GM21529 (cell line): ENCODE results near the gene HRG.
"Not testable (repeated sequence)": the region's sequence is repeated elsewhere in the genome, so short reads cannot be mapped to it uniquely, and the experiment has no call there.

Experiments used
- ATAC-seq: cut with Tn5 transposase; IDR thresholded peaks from one replicate; pipeline ENCODE4 v1.9.1; 2021; ENCODE audit not compliant: unreplicated experiment

HRG gene, protein sequence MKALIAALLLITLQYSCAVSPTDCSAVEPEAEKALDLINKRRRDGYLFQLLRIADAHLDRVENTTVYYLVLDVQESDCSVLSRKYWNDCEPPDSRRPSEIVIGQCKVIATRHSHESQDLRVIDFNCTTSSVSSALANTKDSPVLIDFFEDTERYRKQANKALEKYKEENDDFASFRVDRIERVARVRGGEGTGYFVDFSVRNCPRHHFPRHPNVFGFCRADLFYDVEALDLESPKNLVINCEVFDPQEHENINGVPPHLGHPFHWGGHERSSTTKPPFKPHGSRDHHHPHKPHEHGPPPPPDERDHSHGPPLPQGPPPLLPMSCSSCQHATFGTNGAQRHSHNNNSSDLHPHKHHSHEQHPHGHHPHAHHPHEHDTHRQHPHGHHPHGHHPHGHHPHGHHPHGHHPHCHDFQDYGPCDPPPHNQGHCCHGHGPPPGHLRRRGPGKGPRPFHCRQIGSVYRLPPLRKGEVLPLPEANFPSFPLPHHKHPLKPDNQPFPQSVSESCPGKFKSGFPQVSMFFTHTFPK

DNA sequence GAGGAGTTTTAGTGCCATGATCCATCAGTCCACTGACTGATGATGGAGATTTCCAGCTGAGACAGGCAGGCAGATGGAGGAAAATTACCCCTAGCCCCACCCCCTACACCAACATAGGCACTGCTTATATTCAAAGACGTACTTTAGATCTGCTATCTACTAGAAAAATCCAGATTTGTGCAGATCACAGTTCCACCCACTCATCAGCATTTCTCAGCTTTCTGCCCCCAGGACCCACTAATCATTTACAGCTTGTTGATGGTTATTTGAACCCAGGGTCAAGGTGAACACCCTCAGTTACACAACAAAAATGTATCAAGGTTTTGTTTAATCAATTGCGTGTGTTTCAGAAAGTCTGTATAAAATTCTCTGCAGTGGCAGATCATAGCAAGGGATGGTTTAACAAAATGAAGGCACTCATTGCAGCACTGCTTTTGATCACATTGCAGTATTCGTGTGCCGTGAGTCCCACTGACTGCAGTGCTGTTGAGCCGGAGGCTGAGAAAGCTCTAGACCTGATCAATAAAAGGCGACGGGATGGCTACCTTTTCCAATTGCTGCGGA lies at the start of gene HRG:
TSS of gene HRG (plus strand) at position 390 of the 564 bp plus-strand sequence. CDS start at position 408, 18 bp downstream.
- no peak for ATAC-seq

DNA sequence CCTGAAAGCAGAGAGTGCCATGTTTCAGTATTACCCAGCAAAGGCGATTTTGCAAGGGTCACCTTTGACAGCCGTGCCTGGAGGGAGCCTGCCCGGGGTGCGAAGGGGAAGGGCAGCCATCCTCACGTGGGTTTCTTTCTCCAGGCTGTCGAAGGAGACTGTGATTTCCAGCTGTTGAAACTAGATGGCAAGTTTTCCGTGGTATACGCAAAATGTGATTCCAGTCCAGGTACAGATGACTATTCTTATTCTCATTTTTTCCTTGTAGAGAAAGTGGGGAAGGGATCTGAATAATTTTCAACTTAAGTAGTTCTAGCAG lies 49.6 kb upstream of the HRG start:
- no peak for ATAC-seq

DNA sequence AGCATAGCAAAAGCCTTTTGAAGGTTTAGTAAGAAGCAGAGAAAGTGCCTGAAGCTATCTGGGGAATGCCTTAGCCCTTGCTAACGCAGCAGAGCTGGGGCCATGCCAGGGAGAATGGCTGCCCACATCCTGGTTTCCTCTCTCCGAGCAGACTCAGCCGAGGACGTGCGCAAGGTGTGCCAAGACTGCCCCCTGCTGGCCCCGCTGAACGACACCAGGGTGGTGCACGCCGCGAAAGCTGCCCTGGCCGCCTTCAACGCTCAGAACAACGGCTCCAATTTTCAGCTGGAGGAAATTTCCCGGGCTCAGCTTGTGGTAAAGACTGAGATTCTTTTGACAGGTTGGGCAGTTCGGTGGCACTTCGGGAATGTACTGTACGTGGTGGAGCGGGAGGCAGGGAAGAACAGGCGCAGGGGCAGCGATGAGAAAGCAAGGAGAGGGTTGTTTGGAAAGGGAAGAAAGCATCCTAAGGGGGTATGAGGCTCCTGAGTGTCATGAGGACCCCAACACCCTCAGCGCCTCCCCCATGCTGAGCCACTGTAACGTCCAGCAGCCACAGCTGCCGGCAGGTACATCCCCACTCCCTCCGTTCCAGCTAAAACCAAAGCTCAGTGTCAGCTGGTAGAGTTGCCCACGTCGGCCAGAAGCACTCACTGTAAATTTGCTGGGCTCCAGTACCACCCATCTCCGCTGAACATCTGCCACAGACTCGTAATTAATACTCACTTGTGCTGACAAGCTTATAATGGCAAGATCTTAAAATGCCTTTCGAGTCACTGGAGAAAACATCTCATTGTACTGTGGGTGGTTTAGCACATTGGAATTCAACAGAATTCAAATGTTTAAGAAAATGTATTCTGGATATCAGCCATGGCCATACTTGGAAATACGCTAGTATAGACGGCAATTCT lies 48.5 kb upstream of the HRG start:
- ATAC-seq, result peak; percentile 95

DNA sequence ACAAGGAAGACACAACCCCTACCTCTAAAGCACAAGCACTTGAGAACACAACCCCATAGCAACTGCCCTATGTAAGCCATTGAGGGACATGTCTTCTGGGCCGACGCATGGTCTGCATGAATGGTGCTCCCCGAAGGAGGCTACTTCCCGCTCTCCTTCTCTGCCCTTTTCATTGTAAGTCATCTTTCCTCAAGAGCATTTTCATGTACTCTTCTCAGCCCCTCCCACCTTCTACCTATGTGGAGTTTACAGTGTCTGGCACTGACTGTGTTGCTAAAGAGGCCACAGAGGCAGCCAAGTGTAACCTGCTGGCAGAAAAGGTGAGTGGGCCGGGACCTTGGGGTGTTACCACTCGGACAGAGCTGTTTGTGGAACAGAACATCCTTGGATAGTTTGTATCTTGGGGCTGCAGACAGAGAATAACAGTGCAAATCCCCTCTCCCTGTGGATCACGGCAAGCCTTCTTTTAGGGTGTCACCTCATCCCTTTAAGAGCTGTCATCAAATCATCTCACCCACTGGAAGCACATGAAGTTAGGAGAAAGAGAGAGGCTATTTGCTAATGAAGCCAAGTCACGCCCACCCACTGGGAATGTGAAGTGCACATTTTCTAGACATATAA lies 47.4 kb upstream of the HRG start:
- no peak for ATAC-seq

DNA sequence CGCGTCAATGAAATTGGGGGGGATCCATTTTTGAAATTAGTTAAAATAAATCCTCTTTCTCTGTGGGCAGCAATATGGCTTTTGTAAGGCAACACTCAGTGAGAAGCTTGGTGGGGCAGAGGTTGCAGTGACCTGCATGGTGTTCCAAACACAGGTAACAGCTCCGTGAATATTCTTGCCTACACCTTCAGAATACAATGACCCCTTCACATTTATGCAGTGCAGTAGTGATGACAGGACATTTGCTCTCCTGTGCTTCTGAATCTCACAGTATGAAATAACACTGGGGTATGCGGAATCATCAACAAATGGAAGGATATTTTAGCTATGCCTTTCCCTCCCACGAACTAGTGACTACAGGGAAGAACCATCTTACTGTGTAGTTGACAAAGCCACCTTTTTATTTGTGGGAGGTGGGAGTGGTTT lies 46.0 kb upstream of the HRG start:
- ATAC-seq, result no peak

DNA sequence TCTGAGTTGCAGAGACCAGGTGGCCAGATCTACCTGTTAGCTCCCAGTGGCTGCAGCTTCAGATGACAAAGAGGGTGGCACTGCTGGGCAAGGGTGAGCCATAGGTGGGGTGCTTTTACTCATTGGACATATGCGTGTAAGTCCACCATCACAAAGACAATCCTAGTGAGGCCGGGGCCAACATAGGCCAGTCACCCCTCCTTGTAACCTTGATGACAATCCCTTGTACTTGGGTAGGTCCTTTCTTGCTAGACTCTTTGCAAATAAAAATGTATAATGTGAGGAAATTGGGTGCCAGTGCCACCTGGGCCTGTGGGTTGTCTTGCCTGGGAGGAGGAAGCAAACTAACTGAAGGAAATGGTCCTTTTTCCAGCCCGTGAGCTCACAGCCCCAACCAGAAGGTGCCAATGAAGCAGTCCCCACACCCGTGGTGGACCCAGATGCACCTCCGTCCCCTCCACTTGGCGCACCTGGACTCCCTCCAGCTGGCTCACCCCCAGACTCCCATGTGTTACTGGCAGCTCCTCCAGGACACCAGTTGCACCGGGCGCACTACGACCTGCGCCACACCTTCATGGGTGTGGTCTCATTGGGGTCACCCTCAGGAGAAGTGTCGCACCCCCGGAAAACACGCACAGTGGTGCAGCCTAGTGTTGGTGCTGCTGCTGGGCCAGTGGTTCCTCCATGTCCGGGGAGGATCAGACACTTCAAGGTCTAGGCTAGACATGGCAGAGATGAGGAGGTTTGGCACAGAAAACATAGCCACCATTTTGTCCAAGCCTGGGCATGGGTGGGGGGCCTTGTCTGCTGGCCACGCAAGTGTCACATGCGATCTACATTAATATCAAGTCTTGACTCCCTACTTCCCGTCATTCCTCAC lies 45.4 kb upstream of the HRG start:
- no peak for ATAC-seq

DNA sequence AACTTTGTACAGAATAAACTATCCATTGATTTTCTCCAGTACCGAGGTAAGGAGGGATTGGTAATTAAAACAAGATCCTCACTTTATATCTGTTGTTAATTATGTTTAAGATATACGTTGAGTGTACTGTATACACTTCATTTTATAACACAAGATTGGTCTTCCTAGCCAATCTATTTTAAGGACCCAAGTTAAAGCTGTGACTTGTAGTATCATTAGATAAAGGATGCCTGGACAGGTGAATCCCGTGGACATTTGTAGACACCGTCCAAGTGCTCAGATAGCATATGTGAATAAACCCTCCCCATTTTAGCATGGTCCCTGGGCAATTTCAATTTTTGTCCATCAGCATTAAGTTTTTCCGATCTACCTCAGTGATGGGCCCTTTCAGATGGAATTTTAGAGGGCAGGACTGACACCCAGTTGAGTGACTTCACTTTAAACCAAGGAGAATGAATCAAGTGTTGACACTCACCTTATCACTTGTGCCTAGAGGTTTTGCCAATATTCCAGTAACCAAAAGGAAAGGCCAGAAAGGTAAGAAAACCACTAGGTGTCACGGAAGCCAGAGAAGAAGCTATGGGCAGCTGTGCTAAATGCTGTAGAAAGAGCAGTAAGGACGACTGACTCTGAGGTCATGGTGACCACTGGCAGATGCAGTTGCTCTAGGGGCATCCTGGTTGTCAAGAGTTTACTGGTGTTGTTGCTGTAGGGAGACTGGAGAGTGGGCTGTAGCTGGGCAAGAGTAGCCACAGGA lies 43.7 kb upstream of the HRG start:
- ATAC-seq, result no peak

DNA sequence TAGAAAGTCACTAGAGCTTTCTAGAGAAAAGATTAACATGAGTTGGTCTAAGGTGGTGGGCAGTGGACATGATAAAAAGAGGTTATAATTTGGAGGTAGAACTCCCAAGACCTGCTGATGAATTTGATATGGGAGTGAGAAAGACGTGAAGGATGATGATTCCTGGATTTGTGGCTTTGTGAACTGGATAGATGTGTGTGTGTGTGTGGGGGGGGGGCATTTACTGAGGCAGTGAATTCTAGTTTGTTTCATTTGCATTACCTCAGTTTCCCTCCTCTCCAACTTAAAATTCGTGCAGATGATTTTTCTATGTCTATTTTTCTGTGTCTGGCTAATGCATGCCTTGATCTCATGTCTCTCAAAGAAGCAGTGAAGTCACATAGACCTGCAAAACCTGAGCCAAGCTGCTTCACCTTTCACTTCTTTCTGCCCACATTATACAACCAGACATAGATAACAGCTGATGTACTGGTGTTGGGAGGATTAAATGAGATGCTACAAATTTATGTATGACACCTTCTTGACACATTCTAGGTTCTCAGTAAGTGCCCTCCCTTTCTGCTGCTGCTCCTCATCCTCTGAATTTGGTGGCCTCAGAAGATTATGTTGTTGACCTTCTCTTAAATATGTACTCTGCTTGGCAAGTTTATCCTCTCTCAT lies 43.0 kb upstream of the HRG start:
- no peak for ATAC-seq

DNA sequence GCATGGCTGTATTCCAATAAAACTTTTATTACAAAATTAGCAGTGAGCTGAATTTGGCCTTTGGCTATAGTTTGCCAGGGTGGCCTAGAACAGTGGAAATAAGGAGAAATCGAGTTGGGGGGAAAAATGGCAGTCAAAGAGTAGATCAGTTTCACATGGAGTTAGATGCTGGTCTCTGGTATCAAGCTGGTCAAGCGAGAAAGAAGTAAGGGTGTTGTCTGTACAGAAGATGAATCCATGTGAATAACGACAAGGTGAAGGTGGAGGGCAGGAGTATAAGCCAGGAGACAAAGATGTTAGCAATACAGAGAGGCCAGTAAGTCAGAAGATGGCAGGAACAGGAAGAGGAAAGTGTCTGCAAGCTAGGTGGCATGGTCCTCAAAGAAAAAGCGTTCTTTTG lies 41.2 kb upstream of the HRG start:
- no peak for ATAC-seq

DNA sequence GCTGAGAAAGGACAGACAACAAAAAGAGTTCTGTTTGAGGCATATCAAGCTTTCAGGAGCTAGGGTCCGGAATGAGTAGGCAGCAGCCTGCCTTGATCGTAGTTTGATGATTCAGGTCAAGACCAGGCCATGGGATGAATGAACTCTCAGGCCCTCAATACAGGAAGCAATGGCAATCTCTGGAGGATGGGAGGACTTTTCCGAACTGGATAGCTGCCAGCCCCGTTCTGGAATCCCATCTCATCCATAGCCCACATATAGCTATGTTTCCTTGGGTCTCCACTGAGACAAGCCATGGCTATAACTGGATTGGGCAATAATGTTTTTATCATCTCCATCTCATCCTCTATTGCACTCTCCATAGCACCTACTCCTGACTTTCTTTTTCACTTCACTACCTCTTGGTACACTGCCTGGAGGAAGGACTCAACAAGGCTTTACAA lies 40.2 kb upstream of the HRG start:
- ATAC-seq, result no peak

DNA sequence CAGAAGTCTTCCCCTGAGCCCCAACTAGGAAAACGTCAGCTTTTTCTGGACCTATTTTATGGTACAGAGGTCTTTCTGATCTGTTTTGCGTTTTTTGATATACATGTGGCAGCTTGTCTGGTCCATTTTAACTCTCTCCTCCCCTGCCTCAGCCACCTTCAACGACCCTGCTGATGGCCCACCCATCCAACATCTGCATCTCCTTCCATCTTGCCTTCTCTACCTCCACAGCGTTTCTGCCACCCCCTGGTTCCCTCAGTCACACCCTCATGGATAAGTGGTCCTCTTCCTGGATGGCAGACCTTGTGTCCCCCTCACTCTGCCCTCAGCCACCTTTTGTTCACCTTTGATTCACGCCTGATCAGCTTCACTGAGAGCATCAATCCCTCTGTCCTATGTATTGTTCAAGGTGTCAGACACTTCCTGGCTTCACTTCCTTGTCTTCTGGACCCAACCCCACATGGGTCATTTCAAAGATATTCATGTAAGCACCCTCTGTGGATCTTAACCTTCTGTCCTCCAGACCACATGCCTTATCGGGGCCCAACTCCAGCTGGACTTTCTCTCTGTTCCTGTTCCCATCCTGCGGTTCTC lies 39.5 kb upstream of the HRG start:
- no peak for ATAC-seq

DNA sequence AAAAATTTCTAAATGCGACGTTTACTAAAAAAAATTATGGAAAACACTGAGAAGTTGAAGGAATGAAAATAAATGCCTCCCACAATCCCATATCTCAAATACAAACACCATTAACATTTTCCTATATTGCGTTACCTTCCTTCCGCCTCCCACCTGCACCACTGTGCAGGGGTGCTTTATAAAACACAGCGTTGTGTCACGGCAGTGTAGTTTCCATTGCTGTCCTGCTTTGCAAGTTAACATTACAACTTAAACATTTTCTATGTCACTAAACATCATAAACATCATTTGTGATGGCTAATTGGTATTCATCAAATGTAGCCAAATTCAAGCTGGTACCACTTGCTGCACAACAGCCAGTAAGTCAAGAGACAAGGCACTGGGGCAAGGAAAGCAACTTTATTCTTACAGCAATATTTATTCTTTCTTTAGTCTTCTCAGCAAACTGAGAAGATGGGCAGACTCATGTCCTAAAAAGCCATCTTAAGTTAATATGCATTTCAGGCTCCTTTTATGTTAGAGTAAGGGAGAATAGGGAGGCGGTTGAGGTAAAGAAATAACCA lies 37.9 kb upstream of the HRG start:
- no peak for ATAC-seq

DNA sequence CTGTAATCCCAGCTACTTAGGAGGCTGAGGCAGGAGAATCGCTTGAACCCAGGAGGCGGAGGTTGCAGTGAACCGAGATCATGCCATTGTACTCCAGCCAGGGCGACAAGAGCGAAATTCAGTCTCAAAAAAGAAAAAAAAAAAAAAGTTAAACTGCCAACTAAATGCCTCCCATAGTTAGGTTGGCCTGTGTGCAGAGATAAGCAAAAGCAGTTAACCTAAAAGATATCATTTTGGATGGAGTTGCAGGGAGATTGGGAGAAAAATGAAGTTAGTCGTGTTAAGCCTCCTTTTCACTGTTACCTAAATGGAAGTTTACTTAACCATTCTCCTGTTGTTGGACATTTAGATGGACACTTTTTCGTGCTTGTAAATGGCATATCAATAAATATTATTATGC lies 37.1 kb upstream of the HRG start:
- ATAC-seq, result no peak

DNA sequence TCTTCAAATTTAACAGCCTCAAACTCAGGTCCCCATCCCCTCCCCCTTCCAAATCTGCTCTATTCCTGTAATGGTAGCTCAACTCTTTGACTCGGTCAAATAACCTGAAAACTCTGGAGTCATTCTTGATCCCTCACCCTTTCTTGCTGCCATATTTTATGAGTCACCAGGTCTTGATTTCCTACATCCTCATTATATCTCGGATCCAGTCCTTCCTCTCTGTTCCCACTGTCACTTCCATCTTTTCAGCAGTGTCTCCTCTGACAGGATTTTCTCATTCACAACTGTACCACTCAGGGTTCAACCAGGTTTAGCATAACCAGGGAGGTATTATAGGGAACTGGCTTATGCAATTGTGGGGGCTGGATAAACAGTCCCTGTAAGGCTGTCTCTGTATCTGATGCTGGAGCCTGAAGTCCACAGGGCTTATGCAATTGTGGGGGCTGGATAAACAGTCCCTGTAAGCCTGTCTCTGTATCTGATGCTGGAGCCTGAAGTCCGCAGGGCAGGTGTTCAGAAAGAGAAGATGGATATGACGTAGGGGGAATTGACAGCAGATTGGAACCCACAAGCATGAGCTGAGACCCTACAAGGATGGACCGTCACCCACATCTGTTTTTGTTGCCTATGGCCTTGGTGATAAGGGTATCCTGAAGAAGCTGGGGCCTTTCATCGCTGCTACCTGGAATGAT lies 34.7 kb upstream of the HRG start:
- no peak for ATAC-seq

DNA sequence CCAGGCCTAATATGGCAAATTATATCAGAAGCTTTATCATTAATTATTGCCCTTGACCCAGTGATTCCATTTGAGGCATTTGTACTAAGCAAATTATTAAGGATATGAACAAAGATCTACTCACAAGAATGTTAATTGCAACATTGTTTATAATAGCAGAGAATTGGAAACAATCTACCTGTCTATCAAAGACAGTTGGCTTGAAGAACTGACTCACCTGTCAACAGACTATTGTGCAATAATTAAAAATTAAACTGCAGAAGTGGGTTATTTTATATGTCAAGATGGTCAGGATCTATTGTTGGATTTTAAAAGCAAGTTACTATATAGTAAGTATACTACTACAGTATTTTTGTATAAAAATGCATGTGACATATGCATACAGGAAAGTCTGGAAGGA lies 32.3 kb upstream of the HRG start:
- no peak for ATAC-seq

DNA sequence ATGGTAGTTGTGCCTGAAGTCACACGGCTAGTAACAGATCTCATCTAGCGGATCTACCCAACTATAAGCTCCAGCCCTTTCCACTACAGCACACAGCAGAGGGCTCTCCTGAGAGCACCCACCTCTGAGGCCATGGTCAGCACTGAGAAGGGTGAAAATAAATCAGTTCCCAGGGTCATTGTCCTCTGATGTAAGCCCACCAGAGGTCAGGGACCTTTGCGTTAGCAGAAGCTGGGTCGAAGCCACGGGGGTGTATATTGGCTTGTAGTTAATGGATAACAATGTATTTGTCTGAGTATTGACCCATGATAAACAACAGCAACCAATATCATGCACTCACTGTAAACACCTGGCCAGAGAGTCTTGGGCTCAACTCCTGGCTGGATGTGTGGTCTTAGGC lies 31.6 kb upstream of the HRG start:
- ATAC-seq, result not testable (repeated sequence)

DNA sequence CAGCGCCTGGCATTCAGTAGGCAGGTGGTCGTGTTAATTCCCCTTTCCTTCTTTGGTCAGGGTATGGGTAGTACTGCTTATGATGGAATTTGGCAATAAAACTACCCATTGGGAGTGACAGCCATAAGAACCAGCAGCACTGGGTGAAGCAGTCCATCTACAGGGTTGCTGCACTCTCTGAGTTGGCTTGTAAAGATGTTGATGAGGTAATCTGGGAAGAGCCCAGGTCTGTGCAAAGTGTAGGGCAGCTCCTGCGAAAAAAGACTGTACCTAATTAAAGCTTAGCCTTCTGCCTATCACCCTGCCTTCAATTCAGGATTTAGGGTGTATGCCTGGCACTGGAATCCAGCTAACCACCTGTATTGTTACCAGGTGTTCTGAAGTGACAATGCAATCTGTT lies 30.3 kb upstream of the HRG start:
- ATAC-seq, result no peak

DNA sequence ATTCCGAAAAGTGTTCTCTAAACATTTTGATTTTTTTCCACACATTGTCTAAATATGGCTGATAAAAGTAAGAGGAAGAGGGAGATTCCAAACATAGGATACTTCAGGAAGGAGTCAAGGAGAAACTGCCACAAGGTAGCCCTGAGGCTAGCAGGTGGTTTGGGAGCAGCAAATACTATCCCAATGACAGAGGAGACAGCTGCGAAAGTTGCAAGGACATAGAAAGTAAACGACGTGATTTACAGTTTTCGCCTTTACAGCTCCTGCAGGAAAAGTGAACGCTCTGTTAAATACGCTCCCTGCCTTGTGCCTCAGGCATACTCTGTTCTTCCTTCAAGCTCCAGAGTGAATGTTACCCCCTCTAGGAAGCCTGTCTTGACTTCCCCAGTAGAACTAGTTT lies 29.3 kb upstream of the HRG start:
- no peak for ATAC-seq
